HEK293 (cell line): ENCODE data around the gene PPP2R2D.
"Not testable (repeated sequence)": the region's sequence is repeated elsewhere in the genome, so short reads cannot be mapped to it uniquely, and the experiment has no call there.

Source experiments
- CTCF ChIA-PET: fragments of 350-600 bp; formaldehyde crosslinking; extraction: SDS; loops from one replicate; lab custom pipeline; 2021; ENCODE audit warnings: antibody characterized with exemption; lab: Yijun Ruan, JAX
- POLR2A ChIA-PET: fragments of 300-600 bp; formaldehyde crosslinking; extraction: SDS; loops from one replicate; lab custom pipeline; 2020; ENCODE audit warnings: antibody characterized with exemption, inconsistent platforms; lab: Yijun Ruan, JAX
- H3K27ac ChIP-seq: fragments of 200-500 bp; sonication (Bioruptor generic); 2 replicates; pipeline ENCODE4 v1.5.1; 2014; ENCODE audit warnings: low read depth, low read length, control low read depth, inconsistent platforms; ENCODE audit errors: extremely low read depth
- H3K36me3 ChIP-seq, 2 experiments: fragments of 200-500 bp in 1 of 2; sonication (Bioruptor generic) in 1 of 2; 1 replicate in 1 of 2; 2 replicates in 1 of 2; pipeline ENCODE4 v1.5.1; 2014 to 2017; ENCODE audit warnings: inconsistent platforms in 2 of 2, low read length in 2 of 2; ENCODE audit not compliant: control insufficient read depth in 2 of 2, insufficient read depth in 1 of 2
- H3K4me1 ChIP-seq: fragments of 200-500 bp; sonication (Bioruptor generic); 2 replicates; pipeline ENCODE4 v1.5.1; 2014; ENCODE audit warnings: mild to moderate bottlenecking, low read length, inconsistent platforms; ENCODE audit not compliant: control insufficient read depth, insufficient read depth
- H3K4me3 ChIP-seq: 2 replicates; pipeline ENCODE4 v1.5.1; 2011; ENCODE audit warnings: low read depth, mild to moderate bottlenecking, control low read depth, low read length, moderate library complexity
- H3K9me3 ChIP-seq: fragments of 200-500 bp; sonication (Bioruptor generic); 2 replicates; pipeline ENCODE4 v1.5.1; 2014; ENCODE audit warnings: low read depth, low read length, inconsistent platforms; ENCODE audit not compliant: control insufficient read depth, insufficient read depth
- MZF1 ChIP-seq: fragments of 450-650 bp; formaldehyde crosslinking; IDR thresholded peaks from 2 replicates; pipeline ENCODE4 v1.5.1; 2017; ENCODE audit warnings: missing biosample characterization, missing genetic modification characterization, borderline replicate concordance
- RBAK ChIP-seq: fragments of 450-650 bp; formaldehyde crosslinking; IDR thresholded peaks from 2 replicates; pipeline ENCODE4 v1.5.1; 2016; ENCODE audit warnings: missing biosample characterization, missing genetic modification characterization
- SCRT1 ChIP-seq: fragments of 450-650 bp; formaldehyde crosslinking; IDR thresholded peaks from 2 replicates; pipeline ENCODE4 v1.5.1; 2016; ENCODE audit warnings: missing biosample characterization, missing genetic modification characterization, borderline replicate concordance
- SP3 ChIP-seq: fragments of 450-650 bp; formaldehyde crosslinking; IDR thresholded peaks from 2 replicates; pipeline ENCODE4 v1.5.1; 2016; ENCODE audit warnings: missing biosample characterization, missing genetic modification characterization
- YY1 ChIP-seq: fragments of 450-650 bp; formaldehyde crosslinking; IDR thresholded peaks from 2 replicates; pipeline ENCODE4 v1.5.1; 2018; ENCODE audit warnings: missing biosample characterization, missing genetic modification characterization
- ZNF214 ChIP-seq: fragments of 450-650 bp; formaldehyde crosslinking; IDR thresholded peaks from 2 replicates; pipeline ENCODE4 v1.5.1; 2017; ENCODE audit warnings: missing biosample characterization, mild to moderate bottlenecking, missing genetic modification characterization, borderline replicate concordance
- ZNF221 ChIP-seq: fragments of 450-650 bp; formaldehyde crosslinking; IDR thresholded peaks from 2 replicates; pipeline ENCODE4 v1.5.1; 2017; ENCODE audit warnings: missing biosample characterization, missing genetic modification characterization, borderline replicate concordance
- ZNF280D ChIP-seq: fragments of 450-650 bp; formaldehyde crosslinking; IDR thresholded peaks from 2 replicates; pipeline ENCODE4 v1.5.1; 2016; ENCODE audit warnings: missing biosample characterization, missing genetic modification characterization
- ZNF292 ChIP-seq: fragments of 450-650 bp; formaldehyde crosslinking; IDR thresholded peaks from 2 replicates; pipeline ENCODE4 v1.5.1; 2016; ENCODE audit warnings: low read depth, missing biosample characterization, missing genetic modification characterization, borderline replicate concordance
- ZNF37A ChIP-seq: fragments of 450-650 bp; IDR thresholded peaks from 2 replicates; pipeline ENCODE4 v1.5.1; 2018; ENCODE audit warnings: missing biosample characterization, missing genetic modification characterization
- ZNF398 ChIP-seq: fragments of 450-650 bp; formaldehyde crosslinking; IDR thresholded peaks from 2 replicates; pipeline ENCODE4 v1.5.1; 2017; ENCODE audit warnings: missing biosample characterization, missing genetic modification characterization
- ZNF521 ChIP-seq: fragments of 450-650 bp; formaldehyde crosslinking; IDR thresholded peaks from 2 replicates; pipeline ENCODE4 v1.5.1; 2017; ENCODE audit warnings: missing biosample characterization, mild to moderate bottlenecking, missing genetic modification characterization
- ZNF639 ChIP-seq: fragments of 450-650 bp; formaldehyde crosslinking; IDR thresholded peaks from 2 replicates; pipeline ENCODE4 v1.5.1; 2016; ENCODE audit warnings: missing biosample characterization, missing genetic modification characterization

Gene PPP2R2D

GRCh38 chr10:131949041-131949862 lies 48.4 kb downstream of the PPP2R2D start (continued):
- TF ChIP-seq ZNF398 (tag by site-specific recombination), result no peak
- TF ChIP-seq MZF1 (tag by site-specific recombination), result no peak
- TF ChIP-seq ZNF280D (tag by site-specific recombination), result no peak
- no peak for TF ChIP-seq ZNF214 (tag by site-specific recombination)
- TF ChIP-seq RBAK, result no peak
- no peak for TF ChIP-seq SP3

GRCh38 chr10:131949908-131950307 lies 49.1 kb downstream of the PPP2R2D start:
- H3K4me1 ChIP-seq, H3K27ac ChIP-seq, H3K9me3 ChIP-seq, H3K4me3 ChIP-seq, POLR2A ChIA-PET: not testable (repeated sequence)
- CTCF ChIA-PET, result interaction anchor here (0.7 kb wide), 1 partner anchor 73 kb away, joined by 3 read pairs; no protein-coding TSS in a partner anchor
- peaks cover 17 to 84% of the 10 kb centered on the region in 2 experiments for H3K36me3 ChIP-seq

- POLR2A ChIA-PET, result no interaction called here
- Histone ChIP-seq H3K36me3 (peaks cover 11 to 79% of the 10 kb centered on the region in 2 experiments), H3K4me3 (no peak overlapping the region), H3K27ac (no peak overlapping the region), H3K4me1 (no peaks in the 10 kb centered on the region), H3K9me3 (no peaks in the 10 kb centered on the region)
- no peak for TF ChIP-seq ZNF398 (tag by site-specific recombination)
- TF ChIP-seq SCRT1 (tag by site-specific recombination), result no peak
- TF ChIP-seq ZNF37A, result no peak
- TF ChIP-seq ZNF221 (tag by site-specific recombination), result no peak
- TF ChIP-seq ZNF521, result no peak
- no peak for TF ChIP-seq YY1 (tag by site-specific recombination)
- TF ChIP-seq ZNF292 (tag by site-specific recombination), result no peak
- TF ChIP-seq ZNF639 (tag by site-specific recombination), result no peak
- CTCF ChIA-PET, result interaction anchor here (0.6 kb wide), 1 partner anchor 30 kb away, joined by 3 read pairs; no protein-coding TSS in a partner anchor
These were observed 53.7 kb downstream of the PPP2R2D start for GRCh38 chr10:131954356-131954965.
